Fibroblast of gingiva (primary cell): Measurements from ENCODE around the gene CISTR.
"Not testable (repeated sequence)": the region's sequence is repeated elsewhere in the genome, so short reads cannot be mapped to it uniquely, and the experiment has no call there.

ENCODE experiments used
- DNase-seq: peaks from one replicate; pipeline ENCODE4 v3.0.0-alpha.2; 2011; ENCODE audit warnings: low read depth

The CISTR gene

DNA sequence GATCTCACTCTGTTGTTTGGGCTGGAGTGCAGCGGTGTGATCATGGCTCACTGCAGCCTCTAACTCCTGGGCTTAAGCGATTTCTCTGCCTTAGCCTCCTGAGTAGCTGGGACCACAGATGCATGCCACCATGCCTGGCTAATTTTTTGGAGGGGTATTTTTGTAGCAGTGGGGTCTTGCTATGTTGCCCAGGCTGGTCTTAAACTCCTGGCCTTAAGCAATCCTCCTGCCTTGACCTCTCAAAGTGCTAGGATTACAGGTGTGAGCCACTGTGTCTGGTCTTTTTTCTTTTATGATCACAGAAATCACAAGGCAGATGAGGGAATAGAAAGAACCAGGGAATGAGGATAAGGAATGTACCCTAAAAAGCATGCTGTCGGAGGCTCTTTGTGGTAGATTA, 11.0 kb upstream of the CISTR start:
- DNase-seq: not testable (repeated sequence)

DNA sequence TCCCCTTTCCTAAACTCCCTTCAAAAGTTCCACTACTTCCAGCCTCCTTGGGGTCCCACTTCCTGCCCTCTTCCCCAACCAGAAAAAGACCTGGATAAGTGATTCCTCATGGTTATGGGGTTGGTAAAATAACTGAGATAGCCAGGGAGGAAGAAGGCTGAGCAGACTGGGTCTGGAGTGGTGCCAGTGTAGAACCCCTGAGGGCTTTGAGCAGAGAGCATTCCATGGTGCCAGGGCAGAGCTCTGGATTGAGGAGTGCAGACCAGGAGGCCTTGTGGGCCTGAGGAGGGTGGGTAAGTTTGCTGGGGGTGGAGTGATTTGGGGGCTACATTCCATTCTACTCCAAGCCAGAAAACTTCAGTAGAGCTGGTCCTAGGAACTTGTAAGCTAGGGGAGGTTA, 9.5 kb upstream of the CISTR start:
- no peak for DNase-seq

DNA sequence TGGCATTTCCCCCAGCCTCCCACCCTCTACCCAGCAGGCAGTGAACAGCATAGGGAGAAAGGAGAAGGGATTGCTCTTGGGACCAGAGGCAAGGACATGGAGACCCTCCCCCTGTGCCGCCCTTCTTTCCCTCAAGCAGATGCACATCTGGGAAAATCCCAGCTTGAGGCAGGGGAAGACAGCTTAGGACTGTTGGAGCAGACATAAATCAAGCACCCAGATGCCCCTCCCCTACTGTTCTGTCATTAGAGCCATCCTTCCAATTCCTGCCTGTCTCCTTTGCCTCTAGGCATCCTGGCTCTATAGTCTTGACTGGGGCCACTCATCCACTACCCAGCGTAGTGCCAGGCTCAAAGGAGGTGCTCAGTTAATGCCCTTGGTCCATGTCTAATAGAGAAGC, 7.5 kb upstream of the CISTR start:
- no peak for DNase-seq

DNA sequence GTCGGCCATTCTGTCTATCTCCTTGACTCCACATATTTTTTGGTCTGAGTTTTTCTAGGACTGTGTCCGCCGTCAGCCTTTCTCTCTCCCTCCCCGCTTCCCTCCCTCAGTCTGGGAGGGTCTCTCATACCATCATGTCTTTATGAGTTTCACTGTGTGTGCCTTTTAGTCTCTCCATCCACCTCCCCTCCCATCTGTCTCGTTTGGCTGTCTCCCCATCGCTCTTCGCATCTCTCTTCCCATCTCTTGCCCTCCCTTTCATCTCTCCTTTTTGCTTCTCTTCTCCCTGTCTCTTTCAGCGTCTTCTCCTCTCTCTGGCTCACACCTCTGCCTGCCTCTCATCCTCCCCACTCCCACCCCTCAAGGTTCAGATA, 6.9 kb upstream of the CISTR start:
- no peak for DNase-seq

DNA sequence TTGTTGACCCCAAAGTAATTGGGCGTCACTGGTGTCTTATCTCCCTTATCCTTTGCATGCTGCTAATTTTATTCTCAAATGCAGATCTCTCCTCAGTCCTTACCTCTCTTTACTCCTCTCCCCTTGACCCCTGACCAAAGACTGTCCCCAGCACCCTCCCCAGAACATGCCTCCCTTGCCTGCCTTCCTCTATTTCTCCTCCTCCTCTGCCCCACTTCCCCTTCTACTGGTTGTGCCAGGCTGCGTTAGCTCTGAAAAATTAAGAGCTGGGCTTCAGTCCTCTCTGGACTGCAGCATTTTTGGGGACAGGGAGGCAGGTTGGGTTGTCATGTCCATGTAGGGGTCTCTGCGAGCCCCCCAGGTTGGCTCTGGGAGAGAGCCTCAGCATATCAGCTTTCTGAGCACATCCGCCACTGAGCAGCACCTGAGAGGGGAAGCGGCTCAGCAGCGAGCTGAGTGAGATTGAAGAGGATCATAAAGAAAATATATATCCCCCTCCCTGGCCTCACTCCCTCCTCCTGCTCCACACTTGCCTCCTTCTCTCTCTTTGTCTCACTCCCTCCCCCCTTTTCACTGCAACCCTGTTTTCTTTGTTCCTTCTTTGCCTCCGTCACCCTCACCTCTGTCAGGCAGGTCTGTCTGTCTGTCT, 6.4 kb upstream of the CISTR start:
- no peak for DNase-seq

DNA sequence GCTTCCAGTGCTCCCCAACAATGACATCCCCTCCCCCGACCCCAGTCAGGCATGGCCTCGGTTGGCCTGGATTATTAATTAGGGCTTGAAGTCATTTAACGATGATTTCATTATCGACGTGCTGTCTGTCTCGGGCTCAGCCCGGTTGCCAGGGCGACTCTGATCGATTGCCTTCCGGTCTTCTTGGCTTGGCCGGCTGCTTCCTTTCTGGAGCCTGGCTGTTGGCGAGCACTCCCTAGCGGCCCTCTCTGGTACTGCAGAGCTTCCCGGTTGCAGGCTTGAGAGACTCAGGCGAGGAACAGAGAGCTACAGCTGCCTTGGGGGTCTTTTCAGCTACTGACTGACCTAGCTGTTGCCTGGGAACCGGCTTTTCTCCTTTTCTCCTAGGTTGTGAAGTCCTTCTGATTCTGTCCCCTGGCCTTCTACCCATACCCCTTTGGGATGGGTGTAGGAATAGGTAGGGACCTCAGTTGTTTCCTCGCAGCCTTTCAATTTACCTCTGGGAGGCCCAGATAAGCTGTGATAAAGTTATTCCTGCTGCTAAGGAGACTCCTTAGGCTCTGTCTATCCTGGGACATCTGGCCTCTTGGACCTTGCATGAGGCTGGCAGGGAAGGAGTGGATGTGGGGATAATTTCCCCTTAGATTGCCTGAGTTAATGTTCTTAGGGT, 5.5 kb upstream of the CISTR start:
- DNase-seq: peak; percentile 50

DNA sequence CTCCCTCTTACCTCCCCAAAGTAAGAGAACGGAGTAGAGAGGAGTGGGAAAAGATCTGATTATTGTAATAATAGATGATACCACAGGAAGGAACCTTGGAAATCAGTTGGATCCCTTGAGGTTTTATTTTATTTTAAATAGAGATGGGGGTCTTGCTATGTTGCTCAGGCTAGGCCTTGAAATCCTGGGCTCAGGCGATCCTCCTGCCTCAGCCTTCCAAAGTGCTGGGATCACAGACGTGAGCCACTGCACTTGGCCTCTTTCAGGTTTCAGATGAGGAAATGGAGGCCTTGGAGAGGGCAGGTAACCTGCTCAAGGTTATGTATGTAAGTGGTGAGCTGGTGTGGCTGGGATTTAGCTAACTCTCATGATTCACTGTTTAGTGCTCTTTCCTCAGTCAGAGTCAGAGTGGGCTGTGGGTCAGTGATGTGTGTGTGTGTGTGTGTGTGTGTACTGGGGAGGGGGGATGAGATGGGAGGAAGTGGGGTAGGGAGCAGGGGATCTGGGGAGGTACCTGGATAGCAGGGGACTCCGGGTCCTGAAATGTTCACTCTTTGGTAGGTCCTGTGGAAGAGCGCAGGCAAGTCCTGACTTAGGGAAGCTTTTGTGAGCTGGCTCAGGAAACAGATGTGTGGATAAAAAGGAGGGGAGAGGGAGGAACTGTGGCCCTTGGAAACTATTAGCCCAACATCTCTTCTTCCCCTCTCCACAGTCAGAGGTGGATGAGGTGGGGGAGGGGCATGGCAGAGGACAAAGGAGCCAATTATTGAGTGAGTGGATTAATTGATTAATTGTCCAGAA, 4.7 kb upstream of the CISTR start:
- no peak for DNase-seq

DNA sequence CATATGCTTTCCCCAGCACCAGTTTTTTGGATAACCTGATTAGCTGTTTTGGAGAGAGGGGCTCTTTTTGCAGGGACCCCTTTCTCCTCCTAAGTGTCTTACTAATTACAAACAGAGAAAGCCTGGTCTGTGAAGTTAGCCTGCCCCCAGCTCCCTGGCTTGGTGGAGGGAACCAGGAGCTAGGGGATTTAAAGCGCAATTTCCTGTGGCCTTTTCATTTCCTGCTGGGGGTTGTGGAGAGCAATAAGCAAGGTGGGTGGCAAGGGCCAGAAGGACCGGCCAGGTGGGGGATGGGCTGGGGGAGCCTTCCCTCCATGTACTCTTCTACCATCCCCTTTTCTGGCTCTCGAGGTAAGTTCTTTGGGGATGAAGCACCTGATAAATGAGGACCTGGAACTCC, 4.1 kb upstream of the CISTR start:
- DNase-seq: no peak

DNA sequence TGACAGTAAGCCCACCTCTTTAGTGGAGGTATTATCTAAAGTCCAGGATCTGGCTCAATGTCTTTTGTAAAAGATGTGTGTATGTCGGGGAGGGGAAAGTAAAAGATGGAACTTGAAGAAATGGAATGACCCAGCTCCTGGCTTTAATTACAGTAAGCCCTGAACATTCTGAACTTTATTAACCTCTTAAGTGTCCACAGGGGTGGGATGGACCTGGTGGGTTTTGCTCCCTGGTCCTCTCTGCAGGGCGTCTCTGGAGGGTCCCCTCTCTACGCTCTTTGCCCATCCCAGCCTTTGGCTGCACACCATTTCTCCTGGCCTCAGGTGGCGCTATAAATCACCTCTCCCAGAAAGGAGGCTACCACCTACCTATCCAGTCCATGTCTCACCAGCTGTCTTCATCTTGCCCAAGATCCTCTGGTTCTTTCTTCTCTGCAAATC, 3.7 kb upstream of the CISTR start:
- DNase-seq: no peak

DNA sequence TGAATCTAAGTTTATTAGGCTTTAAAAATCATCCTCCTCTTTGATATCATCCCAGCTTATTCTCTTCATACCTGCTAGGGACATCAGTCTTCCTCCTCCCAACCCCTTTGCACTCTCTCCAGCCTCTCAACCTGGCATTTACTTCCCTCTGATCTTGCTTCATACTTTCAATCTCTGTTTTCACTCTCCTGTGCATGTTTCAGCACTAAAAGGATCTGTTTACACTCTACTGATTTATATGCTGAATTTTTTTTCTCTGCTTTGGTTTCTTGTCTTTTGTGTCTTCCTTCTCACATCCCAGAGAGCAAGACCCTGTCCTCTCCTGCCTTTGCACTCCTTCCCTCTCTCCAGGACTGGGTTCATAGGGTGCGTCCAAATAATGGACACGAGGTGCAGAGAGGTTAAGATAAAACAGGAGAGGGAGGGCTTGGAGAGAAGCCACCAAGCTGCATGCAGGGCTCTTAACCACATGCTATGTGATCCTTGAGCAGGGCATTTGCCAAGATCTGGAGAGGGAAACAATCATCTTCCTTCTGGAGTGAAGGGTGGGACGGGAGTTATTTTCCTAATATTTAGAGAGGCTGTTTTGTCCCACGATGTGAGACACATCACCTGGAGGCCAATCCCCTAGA, 3.0 kb upstream of the CISTR start:
- DNase-seq: peak; percentile 58

DNA sequence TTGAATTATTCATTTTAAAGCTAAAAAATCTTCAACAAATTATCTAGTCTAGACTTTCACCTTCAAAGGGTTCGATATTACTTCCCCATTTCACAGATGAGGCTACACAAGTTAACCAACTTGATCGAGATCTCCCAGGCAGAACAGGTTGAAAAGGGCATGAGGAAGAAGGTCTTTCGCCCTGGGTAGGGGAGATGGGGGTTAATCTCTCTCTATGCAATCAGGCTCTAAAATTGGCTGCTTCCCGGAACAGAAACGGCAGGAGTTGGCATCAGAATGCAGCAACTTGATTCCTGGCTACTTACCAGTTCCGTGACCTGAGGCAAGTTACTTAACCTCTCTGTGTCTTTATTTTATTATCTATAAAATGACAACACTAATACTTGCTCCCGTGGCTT, 2.4 kb upstream of the CISTR start:
- no peak for DNase-seq

DNA sequence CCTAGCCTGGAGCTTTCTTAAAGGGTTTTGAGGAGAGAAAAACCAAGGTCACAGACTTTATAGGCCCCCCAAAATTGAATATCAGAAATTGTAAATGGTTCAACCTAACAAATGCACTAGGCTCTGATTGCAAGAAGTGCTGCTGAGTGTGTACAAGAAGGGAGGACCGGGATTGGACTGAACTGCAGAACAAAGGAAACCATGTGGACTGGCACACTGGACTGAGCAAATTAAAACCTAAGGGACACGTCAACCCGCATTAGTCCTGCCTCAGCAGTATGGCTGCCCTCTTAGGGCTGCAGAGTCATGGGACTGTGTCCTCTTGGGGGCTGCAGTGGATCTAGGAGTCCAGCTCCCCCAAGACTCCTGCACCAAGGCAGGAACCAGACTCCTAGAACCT, 842 bp upstream of the CISTR start:
- no peak for DNase-seq

DNA sequence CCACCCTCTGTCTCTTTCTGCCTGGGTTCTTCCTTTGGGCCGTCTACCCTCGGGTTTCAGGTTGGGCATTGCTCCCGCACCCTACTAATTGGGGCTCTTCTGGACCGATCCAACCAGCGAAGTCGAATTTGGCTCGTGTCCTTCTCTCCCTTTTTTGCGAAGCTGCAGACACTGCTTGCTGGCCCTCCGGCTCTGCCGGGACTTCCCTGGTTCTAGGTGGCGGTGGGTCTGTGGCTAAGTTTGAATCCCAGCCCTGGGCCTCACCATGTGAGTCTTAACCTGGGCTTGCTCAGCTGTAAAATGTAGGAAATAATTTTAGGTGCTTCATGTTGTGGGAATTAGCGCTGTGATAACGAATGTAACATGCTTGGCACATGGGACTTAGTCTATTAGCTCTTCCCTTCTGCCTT, 418 bp upstream of the CISTR start:
- no peak for DNase-seq

DNA sequence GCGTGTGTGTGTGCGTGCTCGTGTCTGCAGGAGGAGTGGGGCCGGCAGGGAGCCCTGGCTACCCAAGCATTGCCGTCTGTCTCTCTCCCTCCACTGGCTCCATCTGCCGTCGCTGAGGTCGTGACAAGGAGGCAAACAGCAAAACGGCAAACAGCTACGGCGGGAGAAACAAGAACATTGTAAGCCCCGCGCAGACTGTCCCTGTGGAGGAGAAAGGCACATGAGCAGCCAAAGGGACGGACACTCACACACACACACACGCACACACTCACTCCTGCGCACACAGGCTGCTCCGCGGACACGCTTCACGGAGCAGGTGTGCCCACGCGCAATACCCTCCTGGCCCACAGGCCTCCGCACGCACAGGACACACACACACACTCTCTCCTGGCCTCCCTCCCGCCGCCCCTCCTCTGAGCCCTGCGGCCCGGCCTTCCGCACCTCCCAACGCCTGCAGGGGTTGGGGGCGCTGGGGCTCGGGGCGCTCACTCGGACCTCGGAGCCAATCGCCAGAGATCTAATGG, 905 bp downstream of the CISTR start:
- peak; percentile 18 for DNase-seq

DNA sequence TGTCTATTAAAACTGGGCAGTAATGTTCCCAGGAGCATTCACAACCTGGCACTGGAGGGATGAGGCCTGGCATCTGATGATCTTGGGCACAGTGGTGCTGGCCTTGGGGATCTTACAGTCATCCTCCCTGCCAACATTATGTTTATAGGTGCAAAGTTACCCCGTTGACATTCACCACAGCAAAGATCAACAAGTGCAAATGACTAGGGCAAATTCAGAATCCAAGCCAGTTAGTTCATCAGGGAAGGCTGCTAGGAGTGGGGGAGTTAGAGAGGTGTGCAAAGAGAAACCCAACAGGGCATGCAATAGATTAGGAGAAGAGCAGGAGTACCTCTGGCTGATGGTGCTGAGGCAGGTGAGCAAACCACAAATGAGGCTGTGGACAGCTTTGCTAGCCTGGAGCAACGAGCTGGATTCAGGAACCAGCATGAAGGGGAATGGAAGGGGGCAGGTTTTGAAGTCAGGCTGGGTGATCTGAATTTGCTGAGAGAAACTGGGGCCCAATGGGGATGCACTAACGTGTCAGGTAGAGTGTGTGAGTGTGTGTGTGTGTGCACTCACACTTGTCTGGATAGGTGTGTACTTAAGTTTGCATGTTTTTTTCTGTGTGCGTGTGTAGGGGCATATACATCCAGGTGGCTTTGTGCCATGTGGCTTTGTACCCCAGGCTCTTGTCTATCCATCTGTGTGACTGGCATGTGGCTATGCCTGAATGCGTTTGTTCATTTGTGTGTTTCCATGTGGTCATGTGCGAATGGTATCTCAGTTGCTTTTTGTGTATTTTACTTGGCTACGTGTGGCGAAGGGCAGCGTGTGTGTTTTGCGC, 1.6 kb downstream of the CISTR start:
- no peak for DNase-seq

DNA sequence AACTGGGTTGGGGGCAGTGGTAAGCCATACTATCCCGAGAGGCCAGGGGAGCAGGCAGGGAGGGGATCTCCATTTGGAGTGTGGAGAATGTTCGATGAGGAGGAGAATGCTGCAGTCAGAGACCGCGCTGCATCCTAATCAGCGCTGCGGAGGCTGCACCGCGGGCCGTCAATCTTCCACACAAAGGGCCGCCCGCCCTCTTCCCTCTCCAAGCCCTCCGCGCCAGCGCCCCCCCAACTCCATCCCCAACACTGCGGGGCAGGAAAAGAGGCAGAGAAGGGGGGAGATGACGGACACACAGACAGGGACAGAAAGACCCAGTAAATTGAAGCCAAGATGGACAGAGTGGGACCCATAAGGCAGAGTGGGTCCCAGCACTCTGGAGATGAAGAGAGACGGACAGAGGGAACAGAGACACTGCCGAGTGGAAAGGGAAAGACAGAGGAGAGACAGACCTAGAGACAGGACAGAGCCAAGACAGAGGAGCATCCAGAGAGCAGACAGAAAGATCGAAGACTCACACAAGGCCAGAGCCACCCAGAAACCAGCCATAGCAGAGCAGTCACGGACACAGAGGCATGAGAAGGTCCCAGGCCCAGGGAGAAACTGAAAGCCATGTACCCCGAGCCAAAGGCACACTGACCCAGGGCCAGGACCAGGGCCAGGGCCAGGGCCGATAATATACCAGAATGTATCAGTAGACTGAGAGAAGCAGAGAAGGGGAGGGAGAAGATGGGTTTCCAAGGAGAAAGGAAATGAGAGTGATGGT, 3.5 kb downstream of the CISTR start:
- no peak for DNase-seq

DNA sequence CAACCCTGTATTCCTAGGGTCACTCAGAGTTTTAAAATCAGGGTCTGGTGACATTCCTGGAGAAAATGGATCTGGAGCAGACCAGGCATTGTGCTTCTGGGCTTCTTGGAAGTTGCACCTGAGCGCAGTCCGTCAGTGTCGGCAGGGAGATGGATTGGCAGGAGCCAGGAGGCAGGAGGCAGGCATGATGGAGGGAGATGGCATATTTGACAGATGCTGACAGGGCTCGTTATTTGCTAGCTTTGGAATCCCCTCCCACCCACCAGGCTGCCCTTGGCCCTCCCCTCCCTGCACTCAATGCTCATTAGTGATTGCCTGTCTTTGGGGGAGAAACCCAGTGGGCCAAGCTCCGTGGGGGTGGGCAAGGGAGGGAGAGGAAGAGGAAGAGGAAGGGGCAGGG, 4.7 kb downstream of the CISTR start:
- DNase-seq: no peak

DNA sequence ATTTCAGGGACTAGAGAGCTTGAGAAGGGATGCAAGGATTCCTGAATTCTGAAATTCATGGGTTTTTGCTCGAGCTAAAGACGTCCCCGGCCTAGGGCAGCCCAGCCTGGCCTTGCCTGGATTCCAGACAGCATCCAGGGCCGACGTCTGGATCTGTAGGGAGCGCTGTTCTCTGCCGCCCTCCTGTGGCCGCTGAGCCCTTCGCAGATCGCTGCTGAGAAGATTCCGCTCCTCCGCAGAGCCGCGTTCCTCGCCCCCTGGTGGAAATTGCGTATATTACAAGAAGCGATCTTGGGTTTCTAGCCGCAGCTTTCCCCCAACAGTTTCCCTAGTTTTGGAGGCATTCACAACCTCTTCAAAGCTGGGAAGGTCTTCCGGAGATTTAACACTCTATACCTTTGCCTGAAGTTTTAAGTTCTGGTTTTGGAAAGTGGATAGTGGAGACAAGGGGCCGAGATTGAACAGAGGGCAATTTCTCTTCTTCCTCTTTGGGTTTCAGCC, 5.1 kb downstream of the CISTR start:
- DNase-seq: peak; percentile 85

DNA sequence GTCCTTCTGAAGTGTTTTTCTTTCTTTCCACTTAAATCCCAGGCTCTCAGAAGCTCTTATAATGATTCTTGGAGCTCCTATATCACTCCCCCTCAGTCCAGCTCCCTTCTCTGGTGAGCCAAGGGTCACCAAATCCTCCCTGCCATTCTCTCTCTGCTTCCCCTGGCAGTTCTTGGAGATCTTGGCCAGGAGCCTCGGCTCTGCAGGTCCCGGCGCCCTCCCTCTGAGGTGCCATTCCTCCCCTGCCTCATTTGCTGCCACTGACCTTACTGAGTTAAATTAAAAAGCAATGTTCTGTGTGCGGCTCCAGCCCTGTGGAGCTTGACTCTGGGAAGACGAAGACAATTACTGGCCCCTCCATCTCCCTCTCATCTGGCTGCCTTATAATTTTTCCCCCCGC, 7.0 kb downstream of the CISTR start:
- no peak for DNase-seq

DNA sequence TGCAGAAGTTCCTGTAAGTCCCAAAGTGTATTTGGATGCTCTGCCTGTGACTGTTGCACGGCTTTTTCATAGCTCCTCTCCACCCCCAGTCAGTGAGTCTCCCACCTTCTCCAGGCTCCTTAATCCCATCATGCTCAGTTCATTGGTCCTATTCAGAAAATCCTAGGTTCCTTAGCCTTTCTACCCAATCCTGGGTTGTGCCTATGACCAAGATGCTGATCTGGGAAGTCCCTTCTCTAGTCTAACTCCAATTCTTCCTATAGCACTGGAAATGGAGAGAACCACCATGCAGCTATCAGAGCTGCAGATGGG, 7.7 kb downstream of the CISTR start:
- no peak for DNase-seq
